HepG2 (cell line): ENCODE data around the gene DNLZ. TPM values are rescaled to one million over a fixed set of nuclear protein-coding genes. Genes with fewer than 3 reads are reported as not detected.
A peak's percentile ranks its signal among the peaks of the same experiment; 100 is the strongest.

ENCODE experiments used
- ATAC-seq: fragments of 200-7000 bp; cut with Tn5 transposase; 3 replicates; pipeline ENCODE4 v1.9.1; 2020; ENCODE audit warnings: mild to moderate bottlenecking, moderate library complexity
- BruUV-seq: library from RNA; stranded (reverse); fragments of 400-500 nt; replicated peaks from 2 replicates; lab custom pipeline; 2021; lab: Mats Ljungman, UMichigan
- CTCF ChIA-PET: fragments of 300-600 bp; formaldehyde crosslinking; extraction: SDS; loops from one replicate; lab custom pipeline; 2021; ENCODE audit warnings: low total read pairs, inconsistent platforms, low intra/inter-chr PET ratio; lab: Yijun Ruan, JAX
- POLR2A ChIA-PET: fragments of 350-600 bp; sonication (Branson Sonifier 250); formaldehyde crosslinking; loops from one replicate; lab custom pipeline; 2020; ENCODE audit warnings: antibody characterized with exemption, inconsistent platforms; lab: Yijun Ruan, JAX
- DNase-seq: peaks from one replicate; pipeline ENCODE4 v3.0.0-alpha.2; 2015; ENCODE audit warnings: low spot score
- FAIRE-seq: peaks from 3 replicates; lab custom pipeline; 2011; peaks lifted over from hg19 to GRCh38; lab: Jason Lieb, UNC
- H2AFZ ChIP-seq: one replicate; pipeline ENCODE4 v1.6.1; 2011; ENCODE audit warnings: low read length, inconsistent platforms
- H3K27ac ChIP-seq: fragments of 300-600 bp; 3 replicates; pipeline ENCODE4 v1.8.0; 2011; ENCODE audit warnings: mixed run types, mild to moderate bottlenecking, mixed read lengths, low read length, inconsistent platforms; ENCODE audit not compliant: insufficient read depth; ENCODE audit errors: extremely low read length
- H3K27me3 ChIP-seq, 2 experiments: fragments of 200-600 bp in 1 of 2; 2 replicates in 1 of 2; 3 replicates in 1 of 2; pipeline versions ENCODE4 v1.6.0 to v1.8.0; 2011; ENCODE audit warnings: low read length in 2 of 2, mild to moderate bottlenecking in 2 of 2, moderate library complexity in 2 of 2, inconsistent platforms in 1 of 2; ENCODE audit not compliant: insufficient read depth in 2 of 2, control insufficient read depth in 1 of 2
- H3K36me3 ChIP-seq, 2 experiments: fragments of 200-600 bp in 1 of 2; replicated peaks in 1 of 2; 2 replicates in 1 of 2; 3 replicates in 1 of 2; pipeline versions ENCODE4 v1.5.1 to v1.8.0; 2011; ENCODE audit warnings: low read length in 2 of 2, inconsistent platforms in 1 of 2; ENCODE audit not compliant: insufficient read depth in 2 of 2, control insufficient read depth in 1 of 2
- H3K4me1 ChIP-seq: 2 replicates; pipeline ENCODE4 v1.5.1; 2012; ENCODE audit warnings: low read length, inconsistent platforms; ENCODE audit not compliant: insufficient read depth
- H3K4me2 ChIP-seq: 2 replicates; pipeline ENCODE4 v1.6.0; 2011; ENCODE audit warnings: low read depth, low read length, inconsistent platforms
- H3K4me3 ChIP-seq, 3 experiments: fragments of 200-600 bp in 1 of 3; sonication (generic), shearing (Covaris generic) in 1 of 3; replicated peaks in 1 of 3; 2 replicates each; pipeline ENCODE4 v1.5.1; 2011 to 2016; ENCODE audit warnings: low read length in 3 of 3, inconsistent platforms in 2 of 3, low read depth in 2 of 3, mild to moderate bottlenecking in 2 of 3, control low read depth in 1 of 3, mixed read lengths in 1 of 3; ENCODE audit not compliant: insufficient read depth in 1 of 3
- H3K79me2 ChIP-seq: one replicate; pipeline ENCODE4 v1.6.1; 2011; ENCODE audit warnings: low read length, inconsistent platforms; ENCODE audit not compliant: insufficient read depth
- H3K9ac ChIP-seq: 2 replicates; pipeline ENCODE4 v1.6.0; 2011; ENCODE audit warnings: mild to moderate bottlenecking, low read depth, low read length, inconsistent platforms; ENCODE audit not compliant: insufficient read depth
- H3K9me3 ChIP-seq: 2 replicates; pipeline ENCODE4 v1.5.1; 2012; ENCODE audit warnings: mild to moderate bottlenecking, low read length
- H4K20me1 ChIP-seq: 2 replicates; pipeline ENCODE4 v1.6.0; 2011; ENCODE audit warnings: inconsistent platforms, mild to moderate bottlenecking, low read length, moderate library complexity; ENCODE audit not compliant: insufficient read depth
- AGO2 ChIP-seq: fragments of 200-400 bp; formaldehyde crosslinking; optimal IDR thresholded peaks from 2 replicates; pipeline ENCODE3; 2017; ENCODE audit warnings: mild to moderate bottlenecking, low read depth, low read length, moderate library complexity
- ZNF33A ChIP-seq: sonication (generic); formaldehyde crosslinking; IDR thresholded peaks from 2 replicates; pipeline ENCODE4 v1.5.1; 2020; ENCODE audit warnings: missing genetic modification reagents, mild to moderate bottlenecking, moderate library complexity, borderline replicate concordance
- whole genome bisulfite sequencing: methylation state at CpG from one replicate; pipeline ENCODE4 v1.1.6; 2017; ENCODE audit warnings: low lambda C conversion rate; 5-methylcytosine and 5-hydroxymethylcytosine counted together
- in situ Hi-C: cut with HindIII; loops from 2 replicates; pipeline ENCODE4 v1.10.0; 2017; ENCODE audit warnings: low pct_unique_long_range_greater_than_20kb; ENCODE audit not compliant: extremely low pct_ligation_motif_present
- intact Hi-C: fragments of 100-400 bp; cut with micrococcal nuclease; formaldehyde crosslinking; loops from one replicate; pipeline ENCODE4 v1.10.0; 2022; ENCODE audit not compliant: unreplicated experiment
- polyA plus RNA-seq, 8 experiments: library from polyadenylated mRNA; depleted of rRNA in 3 of 8; stranded (reverse) in 7 of 8; unstranded in 1 of 8; fragments of >200 nt; fragmentation: Illumina TruSeq in 4 of 8; extraction: Trizol in 4 of 8; gene quantifications; 2 replicates each; pipeline versions ENCODE4 v1.2.1 to v1.2.3, GENCODE V29; 2011 to 2016; ENCODE audit warnings: low read depth in 4 of 8, missing spikeins in 1 of 8, mixed read lengths in 1 of 8; ENCODE audit not compliant: insufficient read depth in 1 of 8
- total RNA-seq, 5 experiments: library from RNA; depleted of rRNA; stranded (reverse); fragments of >200 nt; fragmentation: Illumina TruSeq; extraction: Trizol; gene quantifications; 2 replicates each; pipeline ENCODE4 v1.2.3, GENCODE V29; 2016; ENCODE audit warnings: low read depth in 1 of 5
- TF ChIP-seq, protein P1 (sequence below): sonication (generic); formaldehyde crosslinking; IDR thresholded peaks from 2 replicates; pipeline ENCODE4 v1.4.0; 2020; ENCODE audit warnings: missing genetic modification reagents

DNLZ gene
- total and polyA plus RNA-seq, 2 of the 13 experiments (the other 11 are each of a cell fraction or from before 2014, with no cell fraction given), result 3.4 to 8.0 TPM

DNA sequence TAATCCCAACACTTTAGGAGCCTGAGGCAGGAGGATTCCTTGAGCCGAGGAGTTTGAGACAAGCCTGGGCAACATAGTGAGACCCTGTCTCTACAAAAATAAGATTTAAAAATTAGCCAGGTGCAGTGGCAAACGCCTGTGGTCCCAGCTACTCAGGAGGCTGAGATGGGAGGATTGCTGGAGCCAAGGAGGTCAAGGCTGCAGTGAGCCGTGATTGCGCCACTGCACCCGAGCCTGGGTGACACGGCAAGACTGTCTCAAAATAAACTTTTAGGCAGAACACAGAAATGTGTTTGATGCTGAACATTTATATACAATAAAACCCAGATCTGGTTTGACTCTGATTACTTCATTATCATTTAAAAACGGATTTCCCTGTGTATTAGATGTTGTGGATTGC is 41.9 kb upstream of the DNLZ start (continued):
- TF ChIP-seq, protein P1, sequence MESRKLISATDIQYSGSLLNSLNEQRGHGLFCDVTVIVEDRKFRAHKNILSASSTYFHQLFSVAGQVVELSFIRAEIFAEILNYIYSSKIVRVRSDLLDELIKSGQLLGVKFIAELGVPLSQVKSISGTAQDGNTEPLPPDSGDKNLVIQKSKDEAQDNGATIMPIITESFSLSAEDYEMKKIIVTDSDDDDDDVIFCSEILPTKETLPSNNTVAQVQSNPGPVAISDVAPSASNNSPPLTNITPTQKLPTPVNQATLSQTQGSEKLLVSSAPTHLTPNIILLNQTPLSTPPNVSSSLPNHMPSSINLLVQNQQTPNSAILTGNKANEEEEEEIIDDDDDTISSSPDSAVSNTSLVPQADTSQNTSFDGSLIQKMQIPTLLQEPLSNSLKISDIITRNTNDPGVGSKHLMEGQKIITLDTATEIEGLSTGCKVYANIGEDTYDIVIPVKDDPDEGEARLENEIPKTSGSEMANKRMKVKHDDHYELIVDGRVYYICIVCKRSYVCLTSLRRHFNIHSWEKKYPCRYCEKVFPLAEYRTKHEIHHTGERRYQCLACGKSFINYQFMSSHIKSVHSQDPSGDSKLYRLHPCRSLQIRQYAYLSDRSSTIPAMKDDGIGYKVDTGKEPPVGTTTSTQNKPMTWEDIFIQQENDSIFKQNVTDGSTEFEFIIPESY (CRISPR knock-in tag), result 0 out of 2 replicates have a peak, but pooled peaks have one; percentile 15

DNA sequence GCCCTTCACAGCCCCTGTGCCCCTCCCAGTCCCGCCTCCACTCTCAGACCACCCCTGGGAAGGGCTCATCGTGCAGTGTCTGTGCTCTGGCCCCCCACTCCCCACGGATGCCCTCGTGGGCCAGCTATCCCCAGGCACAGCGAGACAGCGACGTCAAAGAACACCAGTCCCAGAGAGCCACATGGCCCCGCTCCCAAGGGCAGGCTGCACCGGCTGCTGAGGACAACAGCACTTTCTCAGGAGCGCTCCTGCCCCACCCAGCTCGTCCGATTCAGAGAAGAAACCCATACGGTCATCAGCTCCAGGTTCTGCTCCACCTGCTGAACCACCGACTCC is 41.2 kb upstream of the DNLZ start:
- CTCF ChIA-PET, result no interaction called here
- no peaks in the 10 kb centered on the region for H3K27me3 ChIP-seq
- H3K79me2 ChIP-seq, result peaks cover 10% of the 10 kb centered on the region
- H3K4me3 ChIP-seq, result no peak overlapping the region
- no peak overlapping the region for H3K4me2 ChIP-seq
- peaks cover 11 to 39% of the 10 kb centered on the region in 2 experiments; a peak in 4 of 5 replicates for H3K36me3 ChIP-seq
- intact Hi-C loops (no loop called here), in situ Hi-C loops (no loop called here)
- ATAC-seq (no peak), FAIRE-seq (no peak), DNase-seq (no peak)
- 96% methylated on average over 5 of the region's 14 CpGs for WGBS
- H2AFZ ChIP-seq, result no peak overlapping the region
- H3K27ac ChIP-seq, result no peak overlapping the region
- H4K20me1 ChIP-seq, result no peaks in the 10 kb centered on the region
- H3K4me1 ChIP-seq, result peaks cover 22% of the 10 kb centered on the region
- no peaks in the 10 kb centered on the region for H3K9me3 ChIP-seq
- no TSS peak for BruUV-seq
- TF ChIP-seq ZNF33A (CRISPR knock-in tag), result no peak
- peak; percentile 26 for TF ChIP-seq AGO2
- TF ChIP-seq, all 625 proteins: peak for 1
- no peak overlapping the region for H3K9ac ChIP-seq
- POLR2A ChIA-PET, result no interaction called here
